ENCODE data around the gene KCNIP3.
"Not testable (repeated sequence)": the region's sequence is repeated elsewhere in the genome, so short reads cannot be mapped to it uniquely, and the experiment has no call there.

KCNIP3 gene

DNA sequence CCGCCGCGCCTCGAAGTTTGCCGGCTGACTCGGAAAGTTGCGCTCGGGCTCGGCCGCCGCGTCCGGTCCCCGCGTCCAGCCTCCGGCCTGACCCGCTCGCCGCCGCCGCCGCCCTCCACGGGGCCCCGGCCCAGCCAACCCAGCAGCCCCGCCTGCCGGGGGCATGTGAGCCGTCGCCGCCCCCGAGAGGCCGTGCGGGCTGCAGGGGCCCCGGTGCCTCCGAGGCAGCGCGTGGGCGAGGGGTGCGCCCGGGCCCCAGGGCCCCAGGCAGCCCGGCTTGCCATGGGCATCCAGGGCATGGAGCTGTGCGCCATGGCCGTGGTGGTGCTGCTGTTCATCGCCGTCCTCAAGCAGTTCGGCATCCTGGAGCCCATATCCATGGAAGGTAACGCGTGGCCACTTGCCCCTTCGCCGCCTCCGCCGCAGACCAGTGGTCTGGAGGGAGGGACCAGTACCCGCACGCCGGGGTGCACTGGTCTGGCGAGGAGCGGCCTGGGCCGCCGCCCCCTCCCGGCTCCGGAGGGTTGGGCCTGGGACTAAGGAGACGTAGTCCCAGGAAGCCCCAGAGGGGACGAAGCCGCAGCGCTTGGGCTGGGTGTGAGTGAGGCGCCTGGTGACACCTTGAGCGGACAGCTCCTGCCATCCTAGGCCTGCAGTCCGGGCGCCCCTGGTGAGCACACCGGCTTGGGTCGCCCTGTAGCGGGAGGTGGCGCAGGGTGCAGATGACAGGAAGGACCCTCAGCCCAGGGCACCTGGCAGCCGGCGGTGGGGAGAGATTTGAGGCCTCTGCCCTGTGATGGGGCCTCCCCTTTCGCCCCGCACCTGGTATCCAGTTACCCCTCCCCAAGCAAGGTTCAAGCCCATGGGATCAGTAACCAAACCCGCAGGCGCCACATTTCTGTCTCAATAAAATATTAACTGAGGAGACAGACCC is 49.9 kb downstream of the KCNIP3 start:
- DNase-seq (ENCODE audit: extremely low read depth in 1 of 2, low read depth in 1 of 2) = no peak

- DNase-seq (ENCODE audit: extremely low read depth in 1 of 2, low read depth in 1 of 2) = no peak
Measured at GRCh38 chr2:95347681-95348608, 50.8 kb downstream of the KCNIP3 start.

DNA sequence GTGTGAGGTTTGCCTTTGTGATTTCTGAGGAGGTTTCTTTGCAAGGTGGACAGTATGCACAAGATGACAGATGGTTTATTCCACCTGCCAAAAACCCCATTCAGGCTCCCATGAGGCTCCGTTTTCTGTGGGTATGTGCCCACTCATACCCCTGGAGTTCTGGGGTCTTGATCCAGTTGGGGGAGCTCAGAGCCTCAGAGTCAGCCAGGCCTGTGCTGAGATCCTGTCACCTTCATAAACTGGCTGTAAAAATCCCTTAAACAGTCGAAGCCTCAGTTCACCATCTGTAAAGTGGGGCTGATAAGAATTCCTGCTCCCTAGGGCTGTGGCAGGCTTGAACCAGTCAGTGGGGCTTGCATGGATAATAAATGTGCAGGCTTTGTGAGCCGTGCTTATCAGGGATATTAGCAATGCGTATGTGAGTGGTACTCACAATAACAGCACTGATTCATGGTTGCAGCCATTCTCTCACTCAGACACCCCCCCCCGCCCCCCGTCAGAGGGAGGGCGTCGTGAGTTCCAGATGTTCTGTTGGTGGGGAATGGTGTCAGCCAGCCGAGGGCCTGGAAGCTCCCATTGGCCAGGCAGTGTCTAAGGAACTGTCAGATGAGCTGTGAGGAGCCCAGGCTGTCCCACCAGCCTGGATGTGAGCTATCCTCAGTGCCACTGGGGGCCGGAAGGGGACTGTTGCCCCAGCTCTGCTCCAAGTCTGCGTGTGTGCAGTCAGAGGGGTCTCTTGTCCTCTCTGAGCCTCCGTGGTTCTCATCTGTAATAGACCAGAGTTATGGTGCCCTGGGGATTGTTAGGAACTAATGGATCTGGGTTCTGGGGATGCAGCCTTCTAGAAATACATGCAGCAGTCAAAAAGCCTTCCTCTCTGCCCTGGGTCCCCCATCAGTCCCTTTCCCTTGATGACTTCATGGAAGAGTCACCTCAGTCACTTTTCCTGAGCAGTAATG is 51.7 kb downstream of the KCNIP3 start:
- DNase-seq (ENCODE audit: extremely low read depth in 1 of 2, low read depth in 1 of 2) = no peak

DNA sequence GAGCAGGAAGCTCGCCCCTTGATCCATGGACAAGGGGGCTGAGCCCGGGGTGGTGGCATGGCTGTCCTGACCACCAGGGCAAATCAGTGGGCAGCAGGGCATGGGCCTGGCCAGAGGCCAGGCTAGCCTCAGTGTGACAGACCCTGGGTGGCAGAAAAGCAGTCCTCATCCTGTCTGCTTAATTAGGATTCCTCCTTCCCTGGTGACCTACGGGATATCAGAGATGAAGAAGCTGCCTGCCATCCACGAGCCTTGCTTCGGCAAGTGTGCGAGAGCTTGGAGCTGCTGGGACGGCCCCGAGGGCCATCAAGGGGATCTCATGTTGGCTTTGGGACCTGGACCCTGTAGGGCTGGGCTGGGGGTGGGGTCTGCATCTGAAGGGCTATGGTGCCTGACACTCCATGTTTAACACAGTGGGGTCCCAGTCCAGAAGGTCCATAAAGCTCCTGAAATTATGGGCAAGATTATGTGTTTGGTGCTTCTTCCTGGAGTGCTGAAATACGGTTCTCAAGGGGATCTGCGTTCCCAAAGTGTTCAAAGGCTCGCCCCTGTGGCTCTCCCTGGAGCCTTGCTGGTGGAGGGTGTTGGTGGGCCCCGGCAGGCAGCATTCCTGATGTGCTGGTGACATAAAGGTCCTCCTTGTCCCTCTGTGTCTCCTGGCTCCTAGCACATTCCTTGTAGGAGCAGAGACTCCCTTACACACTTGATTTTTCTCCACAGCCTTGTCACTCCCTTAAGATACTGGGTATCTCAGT is 52.6 kb downstream of the KCNIP3 start:
- DNase-seq (ENCODE audit: extremely low read depth in 1 of 2, low read depth in 1 of 2) = no peak

GRCh38 chr2:95350368-95350767 is 53.2 kb downstream of the KCNIP3 start:
- no peak for DNase-seq (ENCODE audit: extremely low read depth in 1 of 2, low read depth in 1 of 2)

GRCh38 chr2:95350774-95351597 is 53.8 kb downstream of the KCNIP3 start:
- DNase-seq (ENCODE audit: extremely low read depth in 1 of 2, low read depth in 1 of 2) = no peak

- DNase-seq (ENCODE audit: extremely low read depth in 1 of 2, low read depth in 1 of 2) = no peak
Measured at GRCh38 chr2:95351598-95351915, 54.4 kb downstream of the KCNIP3 start.

GRCh38 chr2:95352310-95353054 is 55.3 kb downstream of the KCNIP3 start:
- no peak for DNase-seq (ENCODE audit: extremely low read depth in 1 of 2, low read depth in 1 of 2)

- no peak for DNase-seq (ENCODE audit: extremely low read depth in 1 of 2, low read depth in 1 of 2)
Measured at GRCh38 chr2:95353055-95353575, 56.0 kb downstream of the KCNIP3 start.

DNA sequence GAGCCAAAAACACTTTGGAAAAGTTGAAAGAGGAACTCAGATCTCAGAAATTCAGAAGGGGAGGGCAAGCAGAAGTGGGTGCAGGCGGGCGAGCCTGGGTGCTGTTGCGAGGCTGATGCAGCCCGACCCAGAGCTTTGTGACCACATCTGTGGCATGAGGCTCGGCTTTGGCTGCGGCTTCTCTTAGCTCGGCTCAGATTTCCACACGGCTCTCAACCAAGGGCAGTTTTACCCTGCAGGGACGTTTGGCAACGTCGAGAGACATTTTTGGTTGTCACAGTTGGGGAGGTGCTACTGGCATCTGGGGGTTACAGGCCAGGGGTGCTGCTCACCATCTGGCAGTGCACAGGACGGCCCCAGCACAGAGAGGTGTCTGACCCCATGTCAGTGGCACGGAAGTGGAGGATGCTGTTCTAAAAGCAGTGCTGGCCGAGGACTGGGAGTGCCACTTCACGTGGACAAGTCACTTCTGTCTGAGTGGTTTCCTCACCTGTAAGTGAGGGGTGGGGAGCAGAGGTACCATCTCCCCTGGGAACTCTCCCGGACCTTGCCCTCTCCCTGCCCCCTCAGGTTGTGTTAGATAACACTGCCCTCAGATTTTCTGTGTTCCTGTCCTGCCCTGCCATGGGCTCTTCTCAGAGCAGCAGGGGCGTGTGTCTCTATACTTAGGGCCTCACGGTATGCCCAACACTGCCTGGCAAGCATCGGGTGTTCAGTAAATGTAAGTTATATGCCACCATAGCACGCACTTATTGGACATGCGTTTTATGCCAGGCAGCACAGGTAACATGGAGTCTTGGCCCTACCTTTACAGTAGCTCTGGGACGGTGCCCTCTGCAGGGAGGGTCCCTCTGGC is 56.7 kb downstream of the KCNIP3 start:
- no peak for DNase-seq (ENCODE audit: extremely low read depth in 1 of 2, low read depth in 1 of 2)

GRCh38 chr2:95354469-95354901 is 57.3 kb downstream of the KCNIP3 start:
- no peak for DNase-seq (ENCODE audit: extremely low read depth in 1 of 2, low read depth in 1 of 2)

DNA sequence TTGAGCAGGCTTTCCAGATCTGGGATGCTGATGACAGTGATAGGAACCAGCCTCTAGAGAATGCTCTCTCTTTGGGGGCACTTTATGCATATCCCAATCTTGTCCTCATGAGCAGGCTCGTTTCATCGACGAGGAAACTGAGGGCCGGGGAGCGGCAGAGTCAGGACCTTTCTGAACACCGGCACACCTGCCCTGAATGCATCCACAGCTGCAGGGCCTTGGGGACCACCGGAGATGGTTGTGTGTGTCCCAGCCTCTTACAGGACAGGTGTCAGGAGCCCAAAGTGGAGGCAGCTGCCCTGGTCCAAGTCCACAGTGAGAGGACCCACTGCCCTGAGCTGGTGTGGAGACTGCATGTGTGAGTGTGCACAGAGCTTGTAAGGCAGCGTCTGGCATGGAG is 57.8 kb downstream of the KCNIP3 start:
- DNase-seq (ENCODE audit: extremely low read depth in 1 of 2, low read depth in 1 of 2) = no peak

GRCh38 chr2:95355486-95355885 is 58.3 kb downstream of the KCNIP3 start:
- not testable (repeated sequence) for DNase-seq (ENCODE audit: extremely low read depth in 1 of 2, low read depth in 1 of 2)

GRCh38 chr2:95356821-95357700 is 59.9 kb downstream of the KCNIP3 start:
- DNase-seq (ENCODE audit: extremely low read depth in 1 of 2, low read depth in 1 of 2) = no peak

DNA sequence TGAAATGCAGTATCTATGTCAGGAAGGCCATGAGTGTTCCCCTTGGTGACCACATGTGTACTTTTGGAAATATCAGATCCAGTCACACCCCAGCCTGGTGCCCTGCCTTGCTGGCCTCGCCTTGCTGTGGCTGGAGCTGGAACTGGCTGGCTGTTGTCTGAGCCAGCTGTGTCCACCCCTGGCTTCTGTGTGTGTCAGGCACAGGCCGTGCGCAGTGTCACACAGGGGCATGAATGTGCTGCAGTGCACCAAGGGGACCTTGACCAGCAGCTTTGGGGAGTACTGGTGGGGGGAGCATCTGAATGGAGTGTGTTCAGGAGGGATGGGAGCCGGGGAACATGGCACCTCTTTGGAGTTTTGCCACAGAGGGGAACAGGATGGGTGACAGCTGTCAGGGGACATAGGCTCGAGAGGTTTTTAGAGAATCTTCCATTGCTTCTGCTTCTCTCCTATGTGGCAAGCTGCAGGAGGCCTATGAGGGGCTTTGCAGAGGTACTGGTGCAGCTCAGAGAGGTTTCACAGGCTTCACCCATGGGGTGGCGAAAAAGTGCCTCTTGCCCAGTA is 60.7 kb downstream of the KCNIP3 start:
- DNase-seq (ENCODE audit: extremely low read depth in 1 of 2, low read depth in 1 of 2) = no peak

DNA sequence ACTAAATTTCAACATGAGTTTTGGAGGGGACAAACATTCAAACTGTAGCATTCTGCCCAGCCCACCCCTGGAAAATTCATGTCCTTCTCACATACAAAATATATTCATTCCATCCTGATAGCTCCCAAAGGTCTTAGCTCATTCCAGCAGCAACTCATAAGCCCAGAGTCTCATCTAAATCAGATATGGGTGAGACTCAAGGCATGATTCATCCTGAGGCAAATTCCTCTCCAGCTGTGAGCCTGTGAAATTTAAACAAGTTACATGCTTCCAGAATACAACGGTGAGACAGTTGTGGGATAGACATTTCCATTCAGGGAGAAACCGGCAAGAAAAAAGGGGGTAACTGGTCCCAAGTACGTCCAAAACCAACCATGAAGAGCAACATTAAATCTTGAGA is 61.9 kb downstream of the KCNIP3 start:
- DNase-seq (ENCODE audit: extremely low read depth in 1 of 2, low read depth in 1 of 2) = no peak
